ENCODE results near the gene HCFC2.
"Not testable (repeated sequence)": the region's sequence is repeated elsewhere in the genome, so short reads cannot be mapped to it uniquely, and the experiment has no call there.

HCFC2 gene

GRCh38 chr12:104057771-104058197, 6.5 kb upstream of the HCFC2 start:
- no peak for DNase-seq (ENCODE audit: low spot score)

- DNase-seq (ENCODE audit: low spot score), result no peak
Observed at GRCh38 chr12:104058802-104059201, 5.5 kb upstream of the HCFC2 start.

GRCh38 chr12:104059963-104060362, 4.4 kb upstream of the HCFC2 start:
- DNase-seq (ENCODE audit: low spot score), result no peak

- no peak for DNase-seq (ENCODE audit: low spot score)
Observed at GRCh38 chr12:104060791-104061190, 3.5 kb upstream of the HCFC2 start.

- peak; percentile 32 for DNase-seq (ENCODE audit: low spot score)
Observed at GRCh38 chr12:104063712-104064030, 660 bp upstream of the HCFC2 start.

- peak; percentile 18 for DNase-seq (ENCODE audit: low spot score)
Observed at GRCh38 chr12:104064842-104065427, 604 bp downstream of the HCFC2 start.

GRCh38 chr12:104072099-104072498, 7.8 kb downstream of the HCFC2 start:
- DNase-seq (ENCODE audit: low spot score), result no peak

- no peak for DNase-seq (ENCODE audit: low spot score)
Observed at GRCh38 chr12:104073699-104074098, 9.4 kb downstream of the HCFC2 start.

- no peak for DNase-seq (ENCODE audit: low spot score)
Observed at GRCh38 chr12:104079024-104079423, 14.7 kb downstream of the HCFC2 start.

- DNase-seq (ENCODE audit: low spot score), result no peak
Observed at GRCh38 chr12:104080764-104081163, 16.4 kb downstream of the HCFC2 start.

GRCh38 chr12:104083769-104084475, 19.6 kb downstream of the HCFC2 start:
- DNase-seq (ENCODE audit: low spot score), result no peak

- DNase-seq (ENCODE audit: low spot score), result no peak
Observed at GRCh38 chr12:104090685-104091084, 26.4 kb downstream of the HCFC2 start.

GRCh38 chr12:104091136-104091535, 26.8 kb downstream of the HCFC2 start:
- no peak for DNase-seq (ENCODE audit: low spot score)

- no peak for DNase-seq (ENCODE audit: low spot score)
Observed at GRCh38 chr12:104094284-104094683, 30.0 kb downstream of the HCFC2 start.

GRCh38 chr12:104095289-104095688, 31.0 kb downstream of the HCFC2 start:
- DNase-seq (ENCODE audit: low spot score), result no peak

GRCh38 chr12:104097954-104098353, 33.6 kb downstream of the HCFC2 start:
- no peak for DNase-seq (ENCODE audit: low spot score)

GRCh38 chr12:104105461-104105860, 41.1 kb downstream of the HCFC2 start:
- DNase-seq (ENCODE audit: low spot score), result no peak

GRCh38 chr12:104106965-104107364, 42.6 kb downstream of the HCFC2 start:
- no peak for DNase-seq (ENCODE audit: low spot score)

- peak; percentile 92 for DNase-seq (ENCODE audit: low spot score)
Observed at GRCh38 chr12:104108755-104109445, 44.6 kb downstream of the HCFC2 start.

- DNase-seq (ENCODE audit: low spot score), result no peak
Observed at GRCh38 chr12:104109446-104110271, 45.3 kb downstream of the HCFC2 start.

GRCh38 chr12:104114834-104115586, 50.7 kb downstream of the HCFC2 start:
- DNase-seq (ENCODE audit: low spot score), result not testable (repeated sequence)

GRCh38 chr12:104115587-104115975, 51.2 kb downstream of the HCFC2 start:
- no peak for DNase-seq (ENCODE audit: low spot score)

All from pons (tissue), 1 donor.